ENCODE measurements around the gene SMLR1.
A peak's percentile ranks its signal among the peaks of the same experiment; 100 is the strongest.

DNA sequence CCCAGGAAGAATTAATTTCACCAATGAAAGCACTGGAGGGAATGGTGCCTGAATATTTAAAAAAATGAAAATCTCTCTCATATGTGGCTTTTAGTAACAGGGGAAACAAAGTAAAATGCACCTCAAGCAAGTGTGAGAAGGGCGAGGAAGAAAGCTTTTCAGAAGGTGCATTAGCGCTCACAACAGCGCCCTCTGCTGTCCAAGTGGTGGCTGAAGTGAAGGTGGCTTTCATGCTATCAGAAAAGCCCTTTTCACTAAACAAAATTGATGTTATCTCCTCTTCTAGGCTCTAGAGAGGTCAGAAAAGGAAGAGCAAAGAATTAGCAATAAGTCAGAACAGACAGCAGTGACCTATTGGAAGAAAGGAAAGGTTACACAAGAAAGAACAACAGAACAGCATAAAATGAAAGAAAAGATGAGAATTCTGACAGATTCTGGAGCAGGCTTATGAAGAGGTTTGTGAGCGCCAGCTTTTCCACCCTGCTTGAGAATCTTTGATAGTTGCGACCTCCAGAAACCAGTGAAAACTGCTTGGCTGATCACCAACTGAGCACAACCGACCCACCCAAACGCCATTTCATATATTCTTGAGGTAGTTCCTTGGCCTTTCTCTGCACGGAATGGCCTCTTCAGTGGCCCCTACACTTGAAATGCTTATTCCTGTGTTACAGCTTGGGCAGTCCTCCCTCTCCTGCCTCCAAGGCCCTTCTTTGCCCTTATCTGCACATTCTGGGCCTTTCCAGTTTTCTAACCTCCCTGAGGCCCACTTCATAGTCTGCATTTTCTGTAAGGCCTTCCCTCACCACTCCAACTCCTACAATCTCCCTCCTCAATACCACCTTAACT, 45.3 kb downstream of the SMLR1 start:
- TF ChIP-seq, protein P1, sequence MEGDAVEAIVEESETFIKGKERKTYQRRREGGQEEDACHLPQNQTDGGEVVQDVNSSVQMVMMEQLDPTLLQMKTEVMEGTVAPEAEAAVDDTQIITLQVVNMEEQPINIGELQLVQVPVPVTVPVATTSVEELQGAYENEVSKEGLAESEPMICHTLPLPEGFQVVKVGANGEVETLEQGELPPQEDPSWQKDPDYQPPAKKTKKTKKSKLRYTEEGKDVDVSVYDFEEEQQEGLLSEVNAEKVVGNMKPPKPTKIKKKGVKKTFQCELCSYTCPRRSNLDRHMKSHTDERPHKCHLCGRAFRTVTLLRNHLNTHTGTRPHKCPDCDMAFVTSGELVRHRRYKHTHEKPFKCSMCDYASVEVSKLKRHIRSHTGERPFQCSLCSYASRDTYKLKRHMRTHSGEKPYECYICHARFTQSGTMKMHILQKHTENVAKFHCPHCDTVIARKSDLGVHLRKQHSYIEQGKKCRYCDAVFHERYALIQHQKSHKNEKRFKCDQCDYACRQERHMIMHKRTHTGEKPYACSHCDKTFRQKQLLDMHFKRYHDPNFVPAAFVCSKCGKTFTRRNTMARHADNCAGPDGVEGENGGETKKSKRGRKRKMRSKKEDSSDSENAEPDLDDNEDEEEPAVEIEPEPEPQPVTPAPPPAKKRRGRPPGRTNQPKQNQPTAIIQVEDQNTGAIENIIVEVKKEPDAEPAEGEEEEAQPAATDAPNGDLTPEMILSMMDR (IDR thresholded peaks at IDR 0.05) = peak; percentile 95
- TF ChIP-seq ZFX (IDR thresholded peaks at IDR 0.05; ENCODE audit: borderline replicate concordance) = no peak

Data from 22Rv1 (cell line).